Coronary artery (tissue), 2 donors: ENCODE measurements around the gene DECR2.

ENCODE experiments used
- DNase-seq: peaks from one replicate; pipeline ENCODE4 v3.0.0-alpha.2; 2017; ENCODE audit warnings: low spot score
- H3K27ac ChIP-seq, 2 donors: fragments of 200-600 bp; sonication (generic); one replicate each; pipeline ENCODE4 v1.5.1; 2016 to 2019
- H3K4me3 ChIP-seq: fragments of 200-600 bp; sonication (generic); 2 replicates; pipeline ENCODE4 v1.5.1; 2016; ENCODE audit warnings: mild to moderate bottlenecking, moderate library complexity
- TF ChIP-seq, protein P1 (sequence below): fragments of 200-600 bp; sonication (generic); IDR thresholded peaks from one replicate; pipeline ENCODE4 v1.5.1; 2019; ENCODE audit warnings: antibody characterized with exemption

The DECR2 gene, protein sequence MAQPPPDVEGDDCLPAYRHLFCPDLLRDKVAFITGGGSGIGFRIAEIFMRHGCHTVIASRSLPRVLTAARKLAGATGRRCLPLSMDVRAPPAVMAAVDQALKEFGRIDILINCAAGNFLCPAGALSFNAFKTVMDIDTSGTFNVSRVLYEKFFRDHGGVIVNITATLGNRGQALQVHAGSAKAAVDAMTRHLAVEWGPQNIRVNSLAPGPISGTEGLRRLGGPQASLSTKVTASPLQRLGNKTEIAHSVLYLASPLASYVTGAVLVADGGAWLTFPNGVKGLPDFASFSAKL

DNA sequence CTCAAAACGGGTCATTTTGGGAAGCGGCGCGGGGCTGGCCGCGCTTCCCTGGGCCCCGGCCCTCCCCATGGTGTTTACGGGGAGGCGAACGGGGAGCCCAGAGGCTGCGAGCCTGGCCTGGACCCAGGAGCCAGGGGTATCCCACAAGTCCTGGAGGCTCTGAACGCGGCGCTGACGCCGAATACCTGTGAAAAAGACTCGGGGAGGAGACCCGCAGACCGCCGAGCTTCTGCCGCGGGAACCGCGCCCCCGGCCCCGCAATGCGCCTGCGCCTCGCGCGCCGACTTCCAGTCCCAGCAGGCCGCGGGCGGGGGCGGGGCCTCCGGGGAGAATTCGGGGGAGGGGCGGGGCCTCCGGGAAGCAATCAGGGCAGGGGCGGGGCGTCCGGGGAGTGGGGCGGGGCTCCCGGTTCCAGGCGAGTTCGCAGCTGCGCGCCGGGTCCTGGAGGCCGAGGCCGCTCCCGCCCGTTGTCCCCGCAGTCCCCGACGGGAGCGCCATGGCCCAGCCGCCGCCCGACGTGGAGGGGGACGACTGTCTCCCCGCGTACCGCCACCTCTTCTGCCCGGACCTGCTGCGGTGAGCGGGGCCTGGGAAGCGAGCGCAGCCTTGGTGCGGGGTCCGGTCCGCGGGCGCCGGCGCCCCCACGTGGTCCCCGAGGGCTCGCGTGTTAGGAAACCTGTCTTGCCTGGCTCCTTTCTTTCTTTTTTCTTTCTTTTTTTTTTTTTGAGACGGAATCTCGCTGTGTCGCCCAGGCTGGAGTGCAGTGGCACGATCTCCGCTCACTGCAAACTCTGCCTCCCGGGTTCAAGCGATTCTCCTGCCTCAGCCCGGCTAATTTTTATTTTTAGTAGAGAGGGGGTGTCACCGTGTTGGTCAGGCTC lies at the start of gene DECR2:
TSS of gene DECR2 (plus strand) at position 418 of the 881 bp plus-strand sequence. CDS start at position 497, 79 bp downstream.
- H3K4me3 ChIP-seq = peak within 1 kb of the TSS; percentile 86
- H3K27ac ChIP-seq = peak within 1 kb of the TSS; percentile 88 to 98
- TF ChIP-seq, protein P1, sequence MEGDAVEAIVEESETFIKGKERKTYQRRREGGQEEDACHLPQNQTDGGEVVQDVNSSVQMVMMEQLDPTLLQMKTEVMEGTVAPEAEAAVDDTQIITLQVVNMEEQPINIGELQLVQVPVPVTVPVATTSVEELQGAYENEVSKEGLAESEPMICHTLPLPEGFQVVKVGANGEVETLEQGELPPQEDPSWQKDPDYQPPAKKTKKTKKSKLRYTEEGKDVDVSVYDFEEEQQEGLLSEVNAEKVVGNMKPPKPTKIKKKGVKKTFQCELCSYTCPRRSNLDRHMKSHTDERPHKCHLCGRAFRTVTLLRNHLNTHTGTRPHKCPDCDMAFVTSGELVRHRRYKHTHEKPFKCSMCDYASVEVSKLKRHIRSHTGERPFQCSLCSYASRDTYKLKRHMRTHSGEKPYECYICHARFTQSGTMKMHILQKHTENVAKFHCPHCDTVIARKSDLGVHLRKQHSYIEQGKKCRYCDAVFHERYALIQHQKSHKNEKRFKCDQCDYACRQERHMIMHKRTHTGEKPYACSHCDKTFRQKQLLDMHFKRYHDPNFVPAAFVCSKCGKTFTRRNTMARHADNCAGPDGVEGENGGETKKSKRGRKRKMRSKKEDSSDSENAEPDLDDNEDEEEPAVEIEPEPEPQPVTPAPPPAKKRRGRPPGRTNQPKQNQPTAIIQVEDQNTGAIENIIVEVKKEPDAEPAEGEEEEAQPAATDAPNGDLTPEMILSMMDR = no peak
- DNase-seq = peak; percentile 97

DNA sequence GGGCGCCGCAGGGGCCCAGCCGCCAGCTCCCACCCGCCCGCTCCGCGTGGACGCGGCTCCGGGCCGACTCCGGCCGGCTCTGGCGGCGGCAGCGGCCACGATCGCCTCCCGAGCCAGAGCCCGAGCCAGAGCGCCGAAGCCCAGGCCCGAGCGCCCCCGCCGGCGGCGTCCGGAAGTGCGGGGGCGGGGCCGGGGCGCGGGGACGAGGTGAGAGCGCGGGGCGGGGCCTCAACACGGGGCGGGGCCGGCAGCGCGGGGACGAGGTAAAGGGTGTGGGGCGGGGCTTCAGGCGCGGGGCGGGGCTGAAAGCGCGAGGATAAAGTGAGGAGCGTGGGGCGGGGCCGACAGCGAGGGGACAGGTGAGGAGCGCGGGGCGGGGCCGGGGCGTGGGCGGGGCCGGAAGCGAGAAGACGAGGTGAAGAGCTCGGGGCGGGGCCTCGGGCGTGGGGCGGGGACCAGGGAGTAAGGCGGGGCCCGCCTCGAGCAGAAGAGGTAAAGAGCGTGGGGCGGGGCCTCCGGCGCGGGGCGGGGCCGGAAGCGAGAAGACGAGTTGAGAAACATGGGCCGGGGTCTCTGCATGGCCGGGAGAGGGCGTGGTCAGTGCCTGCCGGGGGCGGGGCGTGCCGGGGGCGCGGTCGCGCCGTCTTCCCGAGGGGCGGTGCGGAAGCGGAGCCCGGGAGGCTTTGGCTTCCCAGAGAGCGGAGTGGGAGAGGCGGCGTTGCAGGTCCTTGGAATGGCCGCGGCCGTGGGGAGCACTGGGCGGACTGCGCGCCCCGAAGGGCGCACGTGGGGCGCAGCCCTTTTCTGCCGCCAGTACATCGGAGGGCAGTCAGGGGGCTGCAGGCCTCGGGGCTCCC lies 48.9 kb upstream of the DECR2 start, which contains the start of gene AXIN1:
TSS of gene AXIN1 (minus strand) at position 177 of the 857 bp plus-strand sequence. CDS start 5,698 bp downstream, outside the sequence.
- Histone ChIP-seq H3K27ac (peak within 1 kb of the TSS; percentile 58 to 88), H3K4me3 (peak within 1 kb of the TSS; percentile 99)
- TF ChIP-seq, protein P1 = peak; percentile 61
- peak; percentile 99 for DNase-seq

DNA sequence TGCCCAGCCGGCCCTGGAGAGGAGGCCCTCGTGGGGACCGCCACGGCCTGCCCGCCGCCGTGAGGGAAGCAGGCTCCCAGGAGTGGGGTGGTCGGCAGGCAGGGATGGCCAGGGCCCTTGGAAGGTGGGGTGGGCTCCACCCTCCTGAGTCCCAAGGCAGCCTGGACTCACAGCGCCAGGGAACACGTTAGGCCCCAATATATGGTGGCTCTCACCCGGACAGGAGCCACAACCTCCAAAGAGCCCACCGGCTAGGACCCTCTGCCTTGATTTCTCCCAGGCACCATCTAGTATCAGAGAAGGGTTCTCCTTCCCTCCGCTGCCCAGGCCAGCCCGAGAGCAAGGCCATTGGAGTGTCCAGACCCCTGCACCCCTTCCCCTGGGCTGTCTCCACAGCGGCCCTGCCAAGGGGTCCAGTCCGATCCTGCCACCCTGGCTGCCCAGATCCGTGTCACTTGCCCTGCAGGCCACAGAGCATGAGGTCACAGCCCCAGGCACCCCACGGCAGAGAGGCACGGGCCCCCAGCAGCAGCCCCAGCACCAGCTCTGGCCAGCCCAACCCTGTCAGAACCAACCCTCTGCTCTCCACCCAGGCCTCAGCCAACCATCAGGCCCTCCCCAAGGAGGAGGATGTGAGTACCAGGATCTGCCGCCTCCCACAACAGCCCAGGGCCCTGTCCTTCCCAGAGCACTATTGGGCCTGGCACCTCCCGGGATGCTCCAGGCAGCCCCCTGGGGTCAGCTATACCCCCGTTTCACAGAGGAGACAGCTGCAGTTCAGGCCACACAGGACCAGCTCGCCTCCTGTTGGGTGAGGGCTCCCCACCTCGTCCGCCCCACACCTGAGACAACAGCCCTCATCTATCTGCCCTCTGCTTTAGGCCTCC lies 48.0 kb upstream of the DECR2 start:
- H3K4me3 ChIP-seq = peak overlapping the region; percentile 99
- TF ChIP-seq, protein P1 = no peak
- DNase-seq = peak; percentile 79
- peak overlapping the region; percentile 42 to 88 for H3K27ac ChIP-seq

DNA sequence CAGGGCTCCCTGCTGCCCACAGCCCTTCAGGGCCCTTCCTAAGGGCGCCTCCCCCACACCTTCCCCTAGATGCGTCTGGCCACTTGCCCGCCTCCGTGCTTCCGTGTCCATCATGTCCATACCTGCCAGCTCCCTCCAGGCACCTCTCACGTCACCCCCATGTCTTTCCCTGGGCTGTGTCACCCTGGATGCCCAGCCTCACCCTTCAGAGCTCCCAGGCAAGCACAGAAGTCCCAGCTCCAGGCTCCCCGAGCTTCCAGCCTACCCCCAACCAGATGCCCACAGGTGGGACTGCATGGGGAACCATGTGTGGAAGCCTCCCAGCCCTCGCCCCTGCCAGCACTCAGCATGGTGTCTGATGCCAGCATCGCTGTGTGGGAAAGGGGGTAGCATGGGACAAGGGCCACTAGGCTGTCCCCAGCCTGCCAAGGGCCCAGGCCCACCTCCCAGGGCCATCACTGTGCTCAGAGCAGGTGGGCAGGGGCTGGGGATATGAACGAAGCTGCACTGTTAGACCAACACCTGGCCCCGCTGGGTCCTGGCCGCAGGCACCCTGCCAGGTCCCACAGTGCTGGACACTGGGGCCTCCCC lies 47.3 kb upstream of the DECR2 start:
- H3K4me3 ChIP-seq = no peak overlapping the region
- TF ChIP-seq, protein P1 = no peak
- H3K27ac ChIP-seq = no peak overlapping the region
- no peak for DNase-seq

DNA sequence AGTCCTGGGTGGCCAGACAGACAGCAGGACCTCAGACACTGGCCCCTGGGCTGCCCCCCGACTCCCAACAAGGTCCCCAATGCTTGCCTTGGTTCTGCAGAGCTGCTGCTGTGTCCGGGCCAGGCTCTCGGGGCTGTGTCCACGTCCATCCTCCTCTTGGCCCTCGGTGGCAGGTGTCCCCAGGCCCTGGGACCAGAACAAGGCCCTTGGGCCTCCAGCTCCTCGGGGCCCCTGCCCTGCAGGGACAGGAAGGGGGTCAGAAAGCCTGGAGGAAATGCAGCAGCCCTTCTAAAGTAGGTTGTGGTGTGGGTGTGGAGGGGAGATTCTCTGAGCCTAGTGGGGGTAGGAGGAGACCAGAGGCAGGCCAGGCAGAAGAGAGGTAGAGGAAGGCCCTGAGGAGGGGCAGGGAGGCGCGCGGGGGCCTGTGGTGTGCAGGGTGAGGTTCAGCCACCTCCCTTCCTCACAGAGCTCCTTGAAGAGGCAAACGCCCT lies 46.7 kb upstream of the DECR2 start:
- TF ChIP-seq, protein P1 = no peak
- Histone ChIP-seq H3K27ac (no peak overlapping the region), H3K4me3 (no peak overlapping the region)
- no peak for DNase-seq
